GM10266 (cell line): ENCODE results near the gene LEPR.

Experiments
- DNase-seq: peaks from one replicate; pipeline ENCODE4 v3.0.0; 2012; ENCODE audit errors: extremely low spot score
- CTCF ChIP-seq: IDR thresholded peaks from 2 replicates; pipeline ENCODE4 v1.5.1; 2012; ENCODE audit warnings: mild to moderate bottlenecking, low read depth; ENCODE audit not compliant: control insufficient read depth, insufficient read depth; ENCODE audit errors: missing control alignments

The LEPR gene

DNA sequence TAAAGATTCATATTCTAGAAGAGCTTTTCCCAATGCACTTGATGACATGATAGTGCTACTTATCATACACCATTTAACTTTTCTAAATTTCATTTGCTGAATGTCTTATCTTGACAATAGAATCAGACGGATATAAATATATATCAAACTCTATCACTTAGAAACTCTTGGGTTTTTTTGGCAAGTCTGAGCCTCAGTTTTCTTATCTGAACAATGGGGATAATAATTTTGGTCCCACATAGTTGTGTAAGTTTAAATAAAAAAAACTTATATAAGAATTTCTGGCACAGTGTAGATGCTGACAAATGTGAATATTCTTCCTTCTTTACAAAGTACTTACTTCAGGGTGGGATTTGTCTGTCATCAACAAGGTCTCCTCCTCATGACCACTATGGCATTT, 21.5 kb upstream of the LEPR start:
- TF ChIP-seq CTCF, result no peak
- DNase-seq, result no peak

DNA sequence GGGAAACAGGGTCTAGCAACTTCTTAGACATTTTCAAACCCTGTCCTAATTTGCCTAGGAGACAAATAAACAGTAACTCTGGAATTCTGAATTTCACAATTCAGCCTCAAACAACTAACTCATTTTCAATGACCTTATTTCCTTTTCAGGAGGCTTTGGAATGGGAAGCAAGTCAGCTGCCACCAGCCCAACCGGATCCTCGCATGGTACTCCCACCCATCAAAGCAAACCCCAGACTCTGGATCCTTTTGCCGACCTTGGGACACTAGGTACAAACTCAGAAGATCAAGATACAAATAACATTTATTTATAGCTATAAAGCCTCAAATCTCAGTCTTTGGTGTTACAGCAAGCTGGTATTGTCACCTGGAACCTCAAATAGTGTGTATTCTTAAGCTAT, 18.9 kb upstream of the LEPR start:
- TF ChIP-seq CTCF, result no peak
- DNase-seq, result no peak

DNA sequence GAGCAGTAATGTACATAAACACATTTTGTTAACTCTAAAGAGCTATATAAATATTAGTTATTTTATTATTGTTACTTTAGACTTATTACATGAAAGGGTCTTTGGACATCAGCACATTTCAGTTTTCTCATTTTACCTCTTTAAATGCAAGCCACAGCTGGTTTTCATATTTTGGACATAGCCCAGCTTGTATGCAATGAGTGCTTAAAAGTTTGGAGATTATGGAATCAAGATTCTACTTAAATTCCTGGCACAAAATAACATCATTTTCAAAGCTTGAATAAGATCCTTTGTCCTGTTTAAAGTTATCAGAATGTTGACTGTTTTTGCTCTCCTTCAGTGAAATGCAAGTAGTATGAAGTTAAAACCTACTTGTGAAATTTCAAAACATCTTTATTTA, 15.5 kb upstream of the LEPR start:
- DNase-seq, result no peak
- TF ChIP-seq CTCF, result no peak

GRCh38 chr1:65407877-65408276, 12.6 kb upstream of the LEPR start:
- TF ChIP-seq CTCF, result no peak
- DNase-seq, result no peak

DNA sequence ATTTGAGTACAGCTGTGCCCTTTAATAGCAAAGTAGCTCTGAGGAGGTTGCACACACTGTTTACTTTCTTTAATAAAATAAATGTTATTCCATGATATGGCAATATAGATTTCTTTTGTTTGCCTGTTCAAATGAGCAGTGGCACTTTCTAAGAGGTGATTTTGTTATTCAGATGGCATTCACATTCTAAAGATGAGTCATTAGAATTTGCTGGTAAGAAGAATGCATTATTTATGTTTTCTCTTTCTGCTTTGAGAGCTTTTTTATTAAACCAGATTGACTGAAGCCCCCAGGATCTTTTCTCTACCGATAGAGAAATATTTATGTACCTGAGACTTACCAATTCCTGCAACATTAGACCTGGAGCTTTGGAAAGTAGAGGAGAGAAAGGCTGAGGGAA, 11.2 kb upstream of the LEPR start:
- TF ChIP-seq CTCF, result no peak

DNA sequence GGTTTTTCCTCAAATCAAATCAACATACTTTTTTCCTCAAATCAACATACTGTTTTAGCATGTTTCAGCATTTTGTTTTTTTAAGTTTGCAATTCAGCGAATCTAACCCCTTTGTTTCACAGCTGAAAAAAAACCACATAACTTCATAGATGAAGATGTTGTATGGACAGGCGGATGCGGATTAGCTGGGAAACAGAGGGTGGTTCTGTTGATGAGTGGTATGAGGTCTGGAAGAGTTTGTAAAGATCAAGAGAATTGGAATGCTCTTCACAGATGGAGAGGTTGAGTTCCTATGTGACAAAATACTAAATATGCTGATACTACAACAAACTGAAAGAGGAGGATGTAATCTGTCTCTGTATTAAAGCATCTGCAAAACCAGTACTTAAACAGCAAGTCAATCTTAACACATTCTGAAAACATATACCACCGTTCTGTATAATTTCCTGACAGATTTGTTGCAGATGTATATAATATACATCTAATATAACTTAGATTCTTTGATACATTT, 10.6 kb upstream of the LEPR start:
- no peak for TF ChIP-seq CTCF
- DNase-seq, result no peak

More for the DNA sequence above, 11.2 kb upstream of the LEPR start:
- no peak for DNase-seq

DNA sequence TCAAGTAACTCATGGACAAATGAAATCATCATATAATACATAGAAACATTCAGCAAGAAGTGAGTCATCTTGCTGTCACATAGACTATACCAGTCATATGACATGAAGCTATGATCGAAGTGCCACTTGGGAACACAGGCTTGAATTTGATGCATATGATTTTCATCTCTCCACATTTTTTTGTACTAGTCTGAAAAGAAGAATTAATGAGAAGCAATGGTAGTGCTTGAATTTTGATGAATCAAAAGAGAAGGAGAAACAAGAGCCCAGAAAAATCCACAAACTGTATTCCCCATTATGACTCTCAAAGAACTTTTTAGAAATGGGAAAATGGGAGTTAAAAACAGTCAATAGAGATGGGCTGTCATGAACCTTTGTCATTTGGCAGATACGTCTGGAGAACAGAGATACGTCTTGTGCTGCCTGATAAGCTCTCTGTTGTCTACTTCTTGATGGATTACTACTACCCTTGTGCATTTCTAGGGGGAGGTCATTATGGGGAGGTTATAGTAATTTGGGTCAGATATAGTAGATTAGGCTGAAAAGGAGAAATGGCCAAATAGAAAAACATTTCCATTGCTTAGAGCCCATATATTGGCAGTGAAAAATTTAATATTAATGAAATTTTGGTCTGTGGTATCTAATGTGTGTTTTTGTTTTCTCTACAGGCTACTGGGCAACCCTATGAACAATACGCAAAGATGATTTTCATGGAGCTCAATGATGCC, 8.0 kb upstream of the LEPR start:
- no peak for TF ChIP-seq CTCF
- DNase-seq, result no peak
